ENCODE results near the gene RIN3. TPM values are rescaled to one million over a fixed set of nuclear protein-coding genes. Genes with fewer than 3 reads are reported as not detected.

RIN3 gene
- total RNA-seq, 4 donors from 2014 or later, result 4.7 to 7.9 (median 6.6) TPM

- no peak overlapping the region for H3K4me3 ChIP-seq (replicated peaks in 1 of 3)
- no peak overlapping the region for H3K27ac ChIP-seq
- no peaks in the 10 kb centered on the region for H3K36me3 ChIP-seq
- intact Hi-C loops (cut with DNase I), result no loop called here
- DNase-seq, result no peak
- WGBS, 2 donors, result 94 to 96% methylated on average over 2 of the region's 2 CpGs
- TF ChIP-seq CTCF (IDR thresholded peaks at IDR 0.05) (no peak), POLR2A (IDR thresholded peaks at IDR 0.05) (no peak)
- no peaks in the 10 kb centered on the region for H3K27me3 ChIP-seq
- H3K4me1 ChIP-seq, result no peaks in the 10 kb centered on the region
- H3K9me3 ChIP-seq, result no peaks in the 10 kb centered on the region
These were observed 44.1 kb upstream of the RIN3 start for GRCh38 chr14:92469515-92469914.

GRCh38 chr14:92470215-92470614 is 43.4 kb upstream of the RIN3 start:
- WGBS, 2 donors, result 71 to 72% methylated on average over 3 of the region's 3 CpGs
- intact Hi-C loops (cut with DNase I), result no loop called here
- no peak for TF ChIP-seq POLR2A (IDR thresholded peaks at IDR 0.05)
- TF ChIP-seq CTCF (IDR thresholded peaks at IDR 0.05), result no peak

GRCh38 chr14:92470811-92471210 is 42.8 kb upstream of the RIN3 start:
- H3K27ac ChIP-seq, result no peak overlapping the region
- H3K36me3 ChIP-seq, result no peaks in the 10 kb centered on the region
- DNase-seq, result no peak
- 91 to 93% methylated on average over 1 of the region's 1 CpG for WGBS, 2 donors
- TF ChIP-seq CTCF (IDR thresholded peaks at IDR 0.05) (no peak), POLR2A (IDR thresholded peaks at IDR 0.05) (no peak)
- intact Hi-C loops (cut with DNase I), result no loop called here
- H3K4me3 ChIP-seq (replicated peaks in 1 of 3), result no peak overlapping the region
- no peaks in the 10 kb centered on the region for H3K4me1 ChIP-seq
- no peaks in the 10 kb centered on the region for H3K9me3 ChIP-seq
- H3K27me3 ChIP-seq, result no peaks in the 10 kb centered on the region

More at GRCh38 chr14:92470215-92470614, 43.4 kb upstream of the RIN3 start:
- Histone ChIP-seq H3K4me1 (no peaks in the 10 kb centered on the region), H3K27me3 (no peaks in the 10 kb centered on the region), H3K4me3 (replicated peaks in 1 of 3) (no peak overlapping the region), H3K36me3 (no peaks in the 10 kb centered on the region), H3K9me3 (no peaks in the 10 kb centered on the region), H3K27ac (no peak overlapping the region)
- no peak for DNase-seq

- Histone ChIP-seq H3K4me1 (no peaks in the 10 kb centered on the region), H3K9me3 (no peaks in the 10 kb centered on the region), H3K27me3 (no peaks in the 10 kb centered on the region), H3K36me3 (no peaks in the 10 kb centered on the region), H3K27ac (no peak overlapping the region), H3K4me3 (replicated peaks in 1 of 3) (no peak overlapping the region)
- no peak for DNase-seq
- intact Hi-C loops (cut with DNase I), result no loop called here
- TF ChIP-seq CTCF (IDR thresholded peaks at IDR 0.05) (no peak), POLR2A (IDR thresholded peaks at IDR 0.05) (no peak)
These were observed 41.7 kb upstream of the RIN3 start for GRCh38 chr14:92471919-92472318.

GRCh38 chr14:92472860-92473259 is 40.7 kb upstream of the RIN3 start:
- H3K36me3 ChIP-seq, result no peaks in the 10 kb centered on the region
- TF ChIP-seq POLR2A (IDR thresholded peaks at IDR 0.05), result no peak
- TF ChIP-seq CTCF (IDR thresholded peaks at IDR 0.05), result no peak
- H3K4me1 ChIP-seq, result no peaks in the 10 kb centered on the region
- H3K27ac ChIP-seq, result peak overlapping the region in 1 of 3 donors; percentile 46
- 97 to 100% methylated on average over 1 of the region's 1 CpG for WGBS, 2 donors
- no peaks in the 10 kb centered on the region for H3K27me3 ChIP-seq
- DNase-seq, result no peak
- intact Hi-C loops (cut with DNase I), result no loop called here
- no peaks in the 10 kb centered on the region for H3K9me3 ChIP-seq
- no peak overlapping the region for H3K4me3 ChIP-seq (replicated peaks in 1 of 3)
